Measurements from ENCODE around the gene SNX18.

Gene SNX18

GRCh38 chr5:54514841-54515432 lies 2.6 kb upstream of the SNX18 start:
- H3K4me3 ChIP-seq (ENCODE audit: low read length) = no peak overlapping the region
- TF ChIP-seq, protein P1, sequence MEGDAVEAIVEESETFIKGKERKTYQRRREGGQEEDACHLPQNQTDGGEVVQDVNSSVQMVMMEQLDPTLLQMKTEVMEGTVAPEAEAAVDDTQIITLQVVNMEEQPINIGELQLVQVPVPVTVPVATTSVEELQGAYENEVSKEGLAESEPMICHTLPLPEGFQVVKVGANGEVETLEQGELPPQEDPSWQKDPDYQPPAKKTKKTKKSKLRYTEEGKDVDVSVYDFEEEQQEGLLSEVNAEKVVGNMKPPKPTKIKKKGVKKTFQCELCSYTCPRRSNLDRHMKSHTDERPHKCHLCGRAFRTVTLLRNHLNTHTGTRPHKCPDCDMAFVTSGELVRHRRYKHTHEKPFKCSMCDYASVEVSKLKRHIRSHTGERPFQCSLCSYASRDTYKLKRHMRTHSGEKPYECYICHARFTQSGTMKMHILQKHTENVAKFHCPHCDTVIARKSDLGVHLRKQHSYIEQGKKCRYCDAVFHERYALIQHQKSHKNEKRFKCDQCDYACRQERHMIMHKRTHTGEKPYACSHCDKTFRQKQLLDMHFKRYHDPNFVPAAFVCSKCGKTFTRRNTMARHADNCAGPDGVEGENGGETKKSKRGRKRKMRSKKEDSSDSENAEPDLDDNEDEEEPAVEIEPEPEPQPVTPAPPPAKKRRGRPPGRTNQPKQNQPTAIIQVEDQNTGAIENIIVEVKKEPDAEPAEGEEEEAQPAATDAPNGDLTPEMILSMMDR (conservative IDR thresholded peaks at IDR 0.05; ENCODE audit: low read depth, low read length) = no peak
- no peak for DNase-seq (ENCODE audit: low read depth)

DNA sequence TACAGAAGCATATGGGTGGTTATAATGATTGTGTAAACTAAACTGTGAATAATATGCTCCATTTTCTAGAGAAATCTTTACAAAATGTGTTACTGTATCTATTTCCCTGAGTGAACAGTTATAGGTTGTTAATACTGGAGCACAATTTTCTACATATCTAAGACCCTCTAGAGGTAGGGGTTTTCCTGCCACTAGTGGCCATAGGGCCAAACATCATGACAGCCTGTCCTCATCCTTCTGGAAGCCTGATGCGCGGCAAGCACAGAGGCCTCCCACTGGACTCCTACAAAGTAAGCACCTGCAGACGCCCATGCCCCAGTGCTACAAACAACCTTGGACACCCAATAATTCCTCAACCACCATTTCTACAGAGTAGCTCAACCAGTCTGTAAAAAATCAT lies 1.9 kb upstream of the SNX18 start:
- TF ChIP-seq, protein P1 (conservative IDR thresholded peaks at IDR 0.05; ENCODE audit: low read depth, low read length) = no peak
- no peak overlapping the region for H3K4me3 ChIP-seq (ENCODE audit: low read length)
- DNase-seq (ENCODE audit: low read depth) = no peak

GRCh38 chr5:54516051-54516655 lies 1.4 kb upstream of the SNX18 start:
- TF ChIP-seq, protein P1 (conservative IDR thresholded peaks at IDR 0.05; ENCODE audit: low read depth, low read length) = no peak
- no peak for DNase-seq (ENCODE audit: low read depth)
- H3K4me3 ChIP-seq (ENCODE audit: low read length) = no peak overlapping the region

DNA sequence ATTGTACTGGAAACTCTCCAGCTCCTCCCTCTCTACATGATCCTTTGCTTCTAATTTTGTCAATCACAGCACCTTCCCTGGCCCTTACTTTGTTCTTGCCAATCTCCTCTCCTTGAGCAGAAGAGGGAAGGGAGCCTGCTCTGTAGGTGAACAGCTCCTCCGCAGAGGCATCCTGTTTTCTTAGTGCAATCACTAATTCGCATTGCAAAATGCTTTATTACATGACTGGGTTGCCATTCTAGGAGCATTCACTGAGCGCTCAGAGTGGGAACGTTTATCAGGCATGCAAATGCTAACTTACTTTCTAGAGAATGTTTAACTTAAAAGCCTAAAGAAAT lies 416 bp upstream of the SNX18 start:
- no peak for DNase-seq (ENCODE audit: low read depth)
- peak overlapping the region; percentile 32 for H3K4me3 ChIP-seq (ENCODE audit: low read length)
- TF ChIP-seq, protein P1 (conservative IDR thresholded peaks at IDR 0.05; ENCODE audit: low read depth, low read length) = no peak

GRCh38 chr5:54518146-54518817 lies 723 bp downstream of the SNX18 start:
- H3K4me3 ChIP-seq (ENCODE audit: low read length) = peak overlapping the region; percentile 63
- TF ChIP-seq, protein P1 (conservative IDR thresholded peaks at IDR 0.05; ENCODE audit: low read depth, low read length) = no peak
- DNase-seq (ENCODE audit: low read depth) = no peak

GRCh38 chr5:54518818-54519508 lies 1.4 kb downstream of the SNX18 start:
- no peak for DNase-seq (ENCODE audit: low read depth)
- TF ChIP-seq, protein P1 (conservative IDR thresholded peaks at IDR 0.05; ENCODE audit: low read depth, low read length) = no peak
- peak overlapping the region; percentile 63 for H3K4me3 ChIP-seq (ENCODE audit: low read length)
